ENCODE measurements around the gene C5orf46. TPM values are rescaled to one million over a fixed set of nuclear protein-coding genes. Genes with fewer than 3 reads are reported as not detected.

Gene C5orf46
- total and polyA plus RNA-seq, 7 experiments from 2014 or later, result not detected

- Mint-ChIP-seq H3K4me3 (no peak overlapping the region), H3K27me3 (peaks cover 0 to 21% (median 12%) of the 10 kb centered on the region in 5 donors), H3K4me1 (no peaks in the 10 kb centered on the region), H3K9me3 (peaks cover 0 to 4% (median 0%) of the 10 kb centered on the region in 11 donors), H3K36me3 (no peaks in the 10 kb centered on the region), H3K27ac (no peak overlapping the region)
- DNase-seq (no peak), ATAC-seq (no peak)
- Histone ChIP-seq H3K36me3 (ENCODE audit: control insufficient read depth in 2 of 3, insufficient read depth in 3 of 3, low read length in 3 of 3) (no peaks in the 10 kb centered on the region), H3K4me1 (ENCODE audit: control insufficient read depth in 2 of 2, insufficient read depth in 2 of 2, low read length in 2 of 2) (no peaks in the 10 kb centered on the region), H3K27ac (ENCODE audit: low read depth, low read length) (no peak overlapping the region), H3K9me3 (ENCODE audit: control insufficient read depth in 2 of 3, low read length in 3 of 3) (no peaks in the 10 kb centered on the region), H3K4me3 (ENCODE audit: low read length) (no peak overlapping the region), H3K27me3 (ENCODE audit: control insufficient read depth in 2 of 2, insufficient read depth in 2 of 2, low read length in 2 of 2) (no peaks in the 10 kb centered on the region)
- ChIA-PET POLR2A (no interaction called here), CTCF (no interaction called here)
- intact Hi-C loops (cut with micrococcal nuclease), result no loop called here
Observed at GRCh38 chr5:147880487-147880886, 25.9 kb downstream of the C5orf46 start.

GRCh38 chr5:147879784-147880183 is 26.6 kb downstream of the C5orf46 start:
- Mint-ChIP-seq H3K27me3 (peaks cover 0 to 21% (median 8%) of the 10 kb centered on the region in 5 donors), H3K36me3 (no peaks in the 10 kb centered on the region), H3K27ac (no peak overlapping the region), H3K9me3 (peaks cover 0 to 4% (median 0%) of the 10 kb centered on the region in 11 donors), H3K4me3 (no peak overlapping the region), H3K4me1 (no peaks in the 10 kb centered on the region)
- Histone ChIP-seq H3K36me3 (ENCODE audit: control insufficient read depth in 2 of 3, insufficient read depth in 3 of 3, low read length in 3 of 3) (no peaks in the 10 kb centered on the region), H3K4me1 (ENCODE audit: control insufficient read depth in 2 of 2, insufficient read depth in 2 of 2, low read length in 2 of 2) (no peaks in the 10 kb centered on the region), H3K27ac (ENCODE audit: low read depth, low read length) (no peak overlapping the region), H3K4me3 (ENCODE audit: low read length) (no peak overlapping the region), H3K9me3 (ENCODE audit: control insufficient read depth in 2 of 3, low read length in 3 of 3) (no peaks in the 10 kb centered on the region), H3K27me3 (ENCODE audit: control insufficient read depth in 2 of 2, insufficient read depth in 2 of 2, low read length in 2 of 2) (no peaks in the 10 kb centered on the region)
- no peak for DNase-seq
- ChIA-PET CTCF (no interaction called here), POLR2A (no interaction called here)
- ATAC-seq, result no peak
- intact Hi-C loops (cut with micrococcal nuclease), result no loop called here

GRCh38 chr5:147878066-147878759 is 28.1 kb downstream of the C5orf46 start, which contains the start of gene SCGB3A2:
TSS of gene SCGB3A2 (plus strand) at chr5:147878711. CDS start at chr5:147878804, 93 bp downstream.
- no peak within 1 kb of the TSS for H3K4me3 ChIP-seq (ENCODE audit: low read length)
- ATAC-seq (no peak), DNase-seq (no peak)
- H3K9me3 ChIP-seq (ENCODE audit: control insufficient read depth in 2 of 3, low read length in 3 of 3), result no peaks in the 10 kb centered on the region
- no peaks in the 10 kb centered on the region for H3K4me1 Mint-ChIP-seq
- intact Hi-C loops (cut with micrococcal nuclease), result no loop called here
- H3K27me3 ChIP-seq (ENCODE audit: control insufficient read depth in 2 of 2, insufficient read depth in 2 of 2, low read length in 2 of 2), result no peaks in the 10 kb centered on the region
- POLR2A ChIA-PET, result no interaction called here
- CTCF ChIA-PET, result no interaction called here
- H3K9me3 Mint-ChIP-seq, result peaks cover 0 to 8% (median 0%) of the 10 kb centered on the region in 11 donors
- H3K4me3 Mint-ChIP-seq, result no peak within 1 kb of the TSS
- no peak within 1 kb of the TSS for H3K27ac Mint-ChIP-seq
- H3K36me3 ChIP-seq (ENCODE audit: control insufficient read depth in 2 of 3, insufficient read depth in 3 of 3, low read length in 3 of 3), result no peaks in the 10 kb centered on the region
- H3K27ac ChIP-seq (ENCODE audit: low read depth, low read length), result no peak within 1 kb of the TSS
- no peaks in the 10 kb centered on the region for H3K4me1 ChIP-seq (ENCODE audit: control insufficient read depth in 2 of 2, insufficient read depth in 2 of 2, low read length in 2 of 2)
- peaks cover 0 to 8% (median 5%) of the 10 kb centered on the region in 5 donors for H3K27me3 Mint-ChIP-seq
- no peaks in the 10 kb centered on the region for H3K36me3 Mint-ChIP-seq

- Histone ChIP-seq H3K27ac (ENCODE audit: low read depth, low read length) (no peak overlapping the region), H3K27me3 (ENCODE audit: control insufficient read depth in 2 of 2, insufficient read depth in 2 of 2, low read length in 2 of 2) (no peaks in the 10 kb centered on the region), H3K4me3 (ENCODE audit: low read length) (no peak overlapping the region), H3K9me3 (ENCODE audit: control insufficient read depth in 2 of 3, low read length in 3 of 3) (no peaks in the 10 kb centered on the region), H3K4me1 (ENCODE audit: control insufficient read depth in 2 of 2, insufficient read depth in 2 of 2, low read length in 2 of 2) (no peaks in the 10 kb centered on the region), H3K36me3 (ENCODE audit: control insufficient read depth in 2 of 3, insufficient read depth in 3 of 3, low read length in 3 of 3) (no peaks in the 10 kb centered on the region)
- no peaks in the 10 kb centered on the region for H3K36me3 Mint-ChIP-seq
- CTCF ChIA-PET, result interaction anchor here (0.6 kb wide), 1 partner anchor 558 kb away, joined by 4 read pairs; no protein-coding TSS in a partner anchor
- H3K27me3 Mint-ChIP-seq, result peaks cover 0 to 6% (median 0%) of the 10 kb centered on the region in 5 donors
- no peaks in the 10 kb centered on the region for H3K4me1 Mint-ChIP-seq
- H3K27ac Mint-ChIP-seq, result no peak overlapping the region
- no peak for DNase-seq
- peaks cover 0 to 8% (median 0%) of the 10 kb centered on the region in 11 donors for H3K9me3 Mint-ChIP-seq
- intact Hi-C loops (cut with micrococcal nuclease), result no loop called here
- no peak overlapping the region for H3K4me3 Mint-ChIP-seq
- POLR2A ChIA-PET, result no interaction called here
- ATAC-seq, result no peak
Observed at GRCh38 chr5:147876626-147877025, 29.7 kb downstream of the C5orf46 start.

GRCh38 chr5:147876141-147876540 is 30.2 kb downstream of the C5orf46 start:
- H3K36me3 Mint-ChIP-seq, result no peaks in the 10 kb centered on the region
- H3K9me3 ChIP-seq (ENCODE audit: control insufficient read depth in 2 of 3, low read length in 3 of 3), result no peaks in the 10 kb centered on the region
- no peaks in the 10 kb centered on the region for H3K27me3 ChIP-seq (ENCODE audit: control insufficient read depth in 2 of 2, insufficient read depth in 2 of 2, low read length in 2 of 2)
- ATAC-seq, result no peak
- no peaks in the 10 kb centered on the region for H3K4me1 ChIP-seq (ENCODE audit: control insufficient read depth in 2 of 2, insufficient read depth in 2 of 2, low read length in 2 of 2)
- H3K9me3 Mint-ChIP-seq, result peaks cover 0 to 9% (median 0%) of the 10 kb centered on the region in 11 donors
- ChIA-PET POLR2A (no interaction called here), CTCF (no interaction called here)
- H3K4me3 Mint-ChIP-seq, result no peak overlapping the region
- no peak overlapping the region for H3K4me3 ChIP-seq (ENCODE audit: low read length)
- no peaks in the 10 kb centered on the region for H3K36me3 ChIP-seq (ENCODE audit: control insufficient read depth in 2 of 3, insufficient read depth in 3 of 3, low read length in 3 of 3)
- H3K27ac ChIP-seq (ENCODE audit: low read depth, low read length), result no peak overlapping the region
- no peaks in the 10 kb centered on the region for H3K4me1 Mint-ChIP-seq
- no peak overlapping the region for H3K27ac Mint-ChIP-seq
- peaks cover 0 to 6% (median 0%) of the 10 kb centered on the region in 5 donors for H3K27me3 Mint-ChIP-seq
- no peak for DNase-seq
- intact Hi-C loops (cut with micrococcal nuclease), result no loop called here

- no peaks in the 10 kb centered on the region for H3K36me3 ChIP-seq (ENCODE audit: control insufficient read depth in 2 of 3, insufficient read depth in 3 of 3, low read length in 3 of 3)
- Mint-ChIP-seq H3K27me3 (no peaks in the 10 kb centered on the region), H3K9me3 (peaks cover 0 to 12% (median 0%) of the 10 kb centered on the region in 11 donors), H3K36me3 (no peaks in the 10 kb centered on the region), H3K4me3 (no peak overlapping the region), H3K27ac (no peak overlapping the region), H3K4me1 (no peaks in the 10 kb centered on the region)
- no peak overlapping the region for H3K4me3 ChIP-seq (ENCODE audit: low read length)
- DNase-seq (no peak), ATAC-seq (no peak)
- H3K27ac ChIP-seq (ENCODE audit: low read depth, low read length), result no peak overlapping the region
- CTCF ChIA-PET, result interaction anchor here (0.5 kb wide), 1 partner anchor 1159 kb away, joined by 3 read pairs; no protein-coding TSS in a partner anchor
- no peaks in the 10 kb centered on the region for H3K27me3 ChIP-seq (ENCODE audit: control insufficient read depth in 2 of 2, insufficient read depth in 2 of 2, low read length in 2 of 2)
- intact Hi-C loops (cut with micrococcal nuclease), result no loop called here
- POLR2A ChIA-PET, result no interaction called here
- H3K9me3 ChIP-seq (ENCODE audit: control insufficient read depth in 2 of 3, low read length in 3 of 3), result no peaks in the 10 kb centered on the region
- H3K4me1 ChIP-seq (ENCODE audit: control insufficient read depth in 2 of 2, insufficient read depth in 2 of 2, low read length in 2 of 2), result no peaks in the 10 kb centered on the region
Observed at GRCh38 chr5:147874910-147875367, 31.4 kb downstream of the C5orf46 start.
